GM12875 (cell line): ENCODE data around the gene LAMA1.

Experiments
- H3K4me3 ChIP-seq: one replicate; pipeline ENCODE4 v1.5.1; 2011; ENCODE audit warnings: low read depth, low read length, control low read depth
- CTCF ChIP-seq: IDR thresholded peaks from 2 replicates; pipeline ENCODE4 v1.5.1; 2011; ENCODE audit warnings: low read depth, mild to moderate bottlenecking, control low read depth, inconsistent platforms, low read length, moderate library complexity, borderline replicate concordance; ENCODE audit not compliant: insufficient read depth

Gene LAMA1

GRCh38 chr18:7111134-7111533 lies 6.5 kb downstream of the LAMA1 start:
- no peak for TF ChIP-seq CTCF
- H3K4me3 ChIP-seq, result no peak overlapping the region

GRCh38 chr18:7105943-7106342 lies 11.7 kb downstream of the LAMA1 start:
- TF ChIP-seq CTCF, result no peak
- no peak overlapping the region for H3K4me3 ChIP-seq

GRCh38 chr18:7105268-7105667 lies 12.3 kb downstream of the LAMA1 start:
- TF ChIP-seq CTCF, result no peak
- H3K4me3 ChIP-seq, result no peak overlapping the region

GRCh38 chr18:7104649-7105048 lies 12.9 kb downstream of the LAMA1 start:
- no peak overlapping the region for H3K4me3 ChIP-seq
- no peak for TF ChIP-seq CTCF

- no peak for TF ChIP-seq CTCF
- no peak overlapping the region for H3K4me3 ChIP-seq
Measured at GRCh38 chr18:7102131-7102530, 15.5 kb downstream of the LAMA1 start.

GRCh38 chr18:7096838-7097237 lies 20.8 kb downstream of the LAMA1 start:
- H3K4me3 ChIP-seq, result no peak overlapping the region
- TF ChIP-seq CTCF, result no peak

- H3K4me3 ChIP-seq, result no peak overlapping the region
- TF ChIP-seq CTCF, result no peak
Measured at GRCh38 chr18:7094427-7094826, 23.2 kb downstream of the LAMA1 start.
